GM23248 (cell line): ENCODE results near the gene MRPS18B.

Source experiments
- EZH2 ChIP-seq: fragments of 200-600 bp; sonication (generic); IDR thresholded peaks from 2 replicates; pipeline ENCODE4 v1.6.1; 2018; ENCODE audit warnings: antibody characterized with exemption, mild to moderate bottlenecking; ENCODE audit not compliant: insufficient read depth, poor library complexity, severe bottlenecking
- EZH2phosphoT487 ChIP-seq: fragments of 200-600 bp; sonication (generic); IDR thresholded peaks from 2 replicates; pipeline ENCODE4 v1.6.1; 2018; ENCODE audit warnings: antibody characterized with exemption, moderate library complexity, mild to moderate bottlenecking, low read depth; ENCODE audit not compliant: insufficient read depth

GRCh38 chr6:30612687-30613248, 4.9 kb upstream of the MRPS18B start:
- TF ChIP-seq EZH2: no peak
- no peak for TF ChIP-seq EZH2phosphoT487
